Activated B cell treated with CpG ODN at 0.5 μM for 24 hours (primary cell): Measurements from ENCODE around the gene KIAA0040. TPM values are rescaled to one million over a fixed set of nuclear protein-coding genes. Genes with fewer than 3 reads are reported as not detected.

Experiments
- ATAC-seq: fragments of 200-7000 bp; cut with Tn5 transposase; one replicate; pipeline ENCODE4 v1.10.0; 2021; ENCODE audit warnings: low read depth, mild to moderate bottlenecking, moderate library complexity
- CTCF ChIA-PET: fragments of 350-600 bp; sonication (Branson Sonifier 250); formaldehyde crosslinking; loops from one replicate; lab custom pipeline; 2021; ENCODE audit warnings: antibody characterized with exemption; lab: Charles Lee
- POLR2A ChIA-PET: fragments of 350-600 bp; sonication (Branson Sonifier 250); formaldehyde crosslinking; loops from one replicate; lab custom pipeline; 2021; ENCODE audit warnings: antibody characterized with exemption; lab: Charles Lee
- DNase-seq: peaks from one replicate; pipeline ENCODE4 v3.0.0; 2022
- H3K27ac Mint-ChIP-seq: one replicate; pipeline ENCODE4 v1.8.0; 2020; ENCODE audit warnings: mixed read lengths
- H3K27me3 Mint-ChIP-seq: one replicate; pipeline ENCODE4 v1.8.0; 2021; ENCODE audit warnings: mixed read lengths
- H3K36me3 Mint-ChIP-seq: one replicate; pipeline ENCODE4 v1.8.0; 2021; ENCODE audit warnings: low read depth, mixed read lengths
- H3K4me1 Mint-ChIP-seq: one replicate; pipeline ENCODE4 v1.8.0; 2021; ENCODE audit warnings: mixed read lengths
- H3K4me3 Mint-ChIP-seq: one replicate; pipeline ENCODE4 v1.8.0; 2020; ENCODE audit warnings: mild to moderate bottlenecking, mixed read lengths
- H3K9me3 Mint-ChIP-seq: one replicate; pipeline ENCODE4 v1.8.0; 2020; ENCODE audit warnings: mixed read lengths
- intact Hi-C: fragments of 100-400 bp; cut with micrococcal nuclease; formaldehyde crosslinking; loops from one replicate; pipeline ENCODE4 v1.15.1; 2024
- total RNA-seq: library from RNA; stranded (reverse); gene quantifications from 2 replicates; pipeline ENCODE4 v1.2.3, GENCODE V29; 2022
- TF ChIP-seq, protein P1 (sequence below): fragments of 200-600 bp; IDR thresholded peaks from one replicate; pipeline ENCODE4 v1.8.0; 2022; ENCODE audit warnings: antibody characterized with exemption, mild to moderate bottlenecking

KIAA0040 gene
- total RNA-seq, 1 donor from 2014 or later = 57.2 TPM

DNA sequence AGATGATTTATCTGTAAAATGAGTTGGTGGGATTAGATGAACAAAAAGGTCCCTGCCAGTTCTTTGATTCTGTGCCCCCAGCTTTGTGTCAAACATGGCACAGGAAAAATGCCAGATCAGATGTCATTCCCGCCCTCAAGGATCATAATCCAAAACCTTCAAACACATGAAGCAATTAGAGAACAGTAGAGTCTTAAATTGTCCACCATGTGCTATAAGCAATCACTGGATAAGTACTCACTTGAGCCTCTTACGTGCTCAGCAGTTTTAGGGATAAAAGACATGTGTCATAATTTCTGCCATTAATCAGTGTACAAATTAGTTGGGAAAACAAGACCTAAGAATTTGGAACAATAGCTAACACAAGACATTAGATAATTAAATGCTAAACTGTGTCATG is 15.4 kb upstream of the KIAA0040 start:
- Mint-ChIP-seq H3K4me1 (peaks cover 72% of the 10 kb centered on the region), H3K4me3 (no peak overlapping the region), H3K9me3 (no peaks in the 10 kb centered on the region), H3K36me3 (no peaks in the 10 kb centered on the region), H3K27ac (peak overlapping the region; percentile 24), H3K27me3 (no peaks in the 10 kb centered on the region)
- ATAC-seq (no peak), DNase-seq (no peak)
- POLR2A ChIA-PET = interaction anchor here (2.9 to 5.1 kb wide), 2 partner anchors 13 to 19 kb away, joined by 16 to 64 read pairs; partner anchors contain the start of gene KIAA0040
- intact Hi-C loops = loop anchor here (2.0 kb wide), 1 partner anchor 17 kb away; no protein-coding TSS in a partner anchor
- TF ChIP-seq, protein P1, sequence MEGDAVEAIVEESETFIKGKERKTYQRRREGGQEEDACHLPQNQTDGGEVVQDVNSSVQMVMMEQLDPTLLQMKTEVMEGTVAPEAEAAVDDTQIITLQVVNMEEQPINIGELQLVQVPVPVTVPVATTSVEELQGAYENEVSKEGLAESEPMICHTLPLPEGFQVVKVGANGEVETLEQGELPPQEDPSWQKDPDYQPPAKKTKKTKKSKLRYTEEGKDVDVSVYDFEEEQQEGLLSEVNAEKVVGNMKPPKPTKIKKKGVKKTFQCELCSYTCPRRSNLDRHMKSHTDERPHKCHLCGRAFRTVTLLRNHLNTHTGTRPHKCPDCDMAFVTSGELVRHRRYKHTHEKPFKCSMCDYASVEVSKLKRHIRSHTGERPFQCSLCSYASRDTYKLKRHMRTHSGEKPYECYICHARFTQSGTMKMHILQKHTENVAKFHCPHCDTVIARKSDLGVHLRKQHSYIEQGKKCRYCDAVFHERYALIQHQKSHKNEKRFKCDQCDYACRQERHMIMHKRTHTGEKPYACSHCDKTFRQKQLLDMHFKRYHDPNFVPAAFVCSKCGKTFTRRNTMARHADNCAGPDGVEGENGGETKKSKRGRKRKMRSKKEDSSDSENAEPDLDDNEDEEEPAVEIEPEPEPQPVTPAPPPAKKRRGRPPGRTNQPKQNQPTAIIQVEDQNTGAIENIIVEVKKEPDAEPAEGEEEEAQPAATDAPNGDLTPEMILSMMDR = no peak
- CTCF ChIA-PET = interaction anchor here (2.8 to 3.4 kb wide), 2 partner anchors 19 to 53 kb away, joined by 13 to 20 read pairs; no protein-coding TSS in a partner anchor

DNA sequence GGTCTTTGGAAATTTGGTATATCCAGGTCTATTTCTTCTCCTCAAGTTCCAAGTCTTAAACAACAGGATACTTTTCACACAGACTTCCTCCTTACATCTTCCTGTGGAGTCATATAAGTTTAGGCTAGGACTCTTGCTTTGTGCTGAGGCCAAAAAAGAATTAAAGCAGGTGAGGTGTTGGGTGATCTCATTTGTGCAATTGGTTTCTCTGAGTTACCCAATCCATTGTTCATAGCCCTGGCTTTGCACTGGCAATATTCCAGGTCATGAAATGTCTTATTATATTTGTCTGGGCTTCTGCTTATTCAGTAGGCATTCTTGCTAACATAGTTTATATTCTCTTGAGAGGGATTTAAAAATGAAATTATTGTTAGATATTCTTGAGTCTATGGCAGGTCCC is 14.1 kb upstream of the KIAA0040 start:
- no peaks in the 10 kb centered on the region for H3K36me3 Mint-ChIP-seq
- no peak overlapping the region for H3K4me3 Mint-ChIP-seq
- H3K4me1 Mint-ChIP-seq = peaks cover 73% of the 10 kb centered on the region
- H3K27ac Mint-ChIP-seq = no peak overlapping the region
- H3K27me3 Mint-ChIP-seq = no peaks in the 10 kb centered on the region
- ChIA-PET POLR2A (no interaction called here), CTCF (no interaction called here)
- ATAC-seq (no peak), DNase-seq (no peak)
- no peaks in the 10 kb centered on the region for H3K9me3 Mint-ChIP-seq
- intact Hi-C loops = no loop called here
- TF ChIP-seq, protein P1 = no peak

DNA sequence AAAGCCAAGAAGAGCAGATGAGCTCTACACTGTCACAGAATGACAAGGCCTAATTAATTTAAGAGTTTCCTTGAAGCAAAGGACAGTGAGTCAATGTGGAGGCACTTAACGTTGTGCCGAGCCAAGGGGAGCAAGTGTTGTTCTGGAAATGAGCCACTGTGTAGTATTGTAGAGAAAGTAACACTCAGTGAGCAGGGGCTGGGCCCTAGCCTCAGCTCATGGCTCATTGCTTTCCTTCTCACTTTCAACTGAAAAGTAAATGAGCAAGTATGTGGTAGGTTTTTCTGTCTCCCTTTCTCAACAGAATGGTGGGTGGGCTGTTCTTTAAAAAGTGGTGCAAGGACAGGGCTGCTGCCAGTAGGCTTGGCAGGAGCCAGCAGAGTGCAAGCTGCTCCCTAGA is 11.8 kb upstream of the KIAA0040 start:
- ChIA-PET POLR2A (interaction anchor here (1.2 to 4.4 kb wide), 8 partner anchors 8 to 181 kb away, joined by 3 to 55 read pairs (median 5); partner anchors contain the start of genes KIAA0040 and MRPS14), CTCF (interaction anchor here (0.9 to 1.9 kb wide), 6 partner anchors 9 to 116 kb away, joined by 3 to 5 read pairs (median 4); no protein-coding TSS in a partner anchor)
- H3K4me1 Mint-ChIP-seq = peaks cover 74% of the 10 kb centered on the region
- H3K27ac Mint-ChIP-seq = peak overlapping the region; percentile 78
- H3K36me3 Mint-ChIP-seq = no peaks in the 10 kb centered on the region
- TF ChIP-seq, protein P1 = no peak
- H3K9me3 Mint-ChIP-seq = no peaks in the 10 kb centered on the region
- peak overlapping the region; percentile 20 for H3K4me3 Mint-ChIP-seq
- no peaks in the 10 kb centered on the region for H3K27me3 Mint-ChIP-seq
- ATAC-seq (peak; percentile 72), DNase-seq (no peak)
- intact Hi-C loops = loop anchor here (1.0 kb wide), 1 partner anchor 9 kb away; no protein-coding TSS in a partner anchor

DNA sequence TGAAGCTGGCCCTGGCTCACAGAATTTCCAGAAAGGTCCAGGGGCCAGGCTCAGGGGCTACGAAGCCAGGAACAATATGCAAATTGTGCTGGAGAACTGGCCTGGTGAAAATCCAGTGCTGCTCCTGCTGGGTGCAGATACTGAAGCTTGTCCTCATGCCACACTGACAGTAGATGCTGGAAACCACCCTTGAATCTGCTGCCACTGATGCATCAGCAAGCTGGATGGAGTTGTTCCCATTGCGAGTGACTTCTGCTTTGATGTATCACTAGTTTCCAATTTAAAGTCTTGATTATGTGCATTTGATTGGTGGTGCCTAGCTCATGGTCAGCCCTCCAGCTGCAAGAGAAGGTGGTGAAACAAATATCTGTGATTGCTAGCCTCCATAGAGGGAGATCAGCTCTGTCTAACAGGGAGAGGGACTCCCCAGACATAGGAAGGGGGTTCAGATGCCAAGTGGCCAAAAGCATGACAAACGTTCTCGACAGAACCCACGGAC is 11.0 kb upstream of the KIAA0040 start:
- Mint-ChIP-seq H3K4me3 (no peak overlapping the region), H3K9me3 (no peaks in the 10 kb centered on the region), H3K27me3 (no peaks in the 10 kb centered on the region), H3K27ac (peak overlapping the region; percentile 78), H3K4me1 (peaks cover 71% of the 10 kb centered on the region), H3K36me3 (no peaks in the 10 kb centered on the region)
- intact Hi-C loops = loop anchor here (1.0 kb wide), 1 partner anchor 8 kb away; no protein-coding TSS in a partner anchor
- POLR2A ChIA-PET = interaction anchor here (0.8 to 4.4 kb wide), 9 partner anchors 7 to 180 kb away, joined by 3 to 55 read pairs (median 5); partner anchors contain the start of genes KIAA0040 and MRPS14
- TF ChIP-seq, protein P1 = no peak
- ATAC-seq (peak; percentile 37), DNase-seq (no peak)
- CTCF ChIA-PET = interaction anchor here (0.9 to 1.9 kb wide), 6 partner anchors 8 to 116 kb away, joined by 3 to 5 read pairs (median 4); no protein-coding TSS in a partner anchor
